Panc1 (cell line): Measurements from ENCODE around the gene ICE2. TPM values are rescaled to one million over a fixed set of nuclear protein-coding genes. Genes with fewer than 3 reads are reported as not detected.

Experiments
- ATAC-seq: fragments of 200-7000 bp; cut with Tn5 transposase; 2 replicates; pipeline ENCODE4 v1.9.1; 2020; ENCODE audit warnings: mild to moderate bottlenecking, moderate library complexity
- BruUV-seq: library from RNA; stranded (reverse); fragments of 400-500 nt; replicated peaks from 2 replicates; lab custom pipeline; 2021; lab: Mats Ljungman, UMichigan
- CTCF ChIA-PET: fragments of 300-600 bp; sonication (Branson Sonifier 250); formaldehyde crosslinking; loops from one replicate; lab custom pipeline; 2022; ENCODE audit warnings: antibody characterized with exemption; lab: Charles Lee
- POLR2A ChIA-PET: fragments of 300-600 bp; sonication (Branson Sonifier 250); formaldehyde crosslinking; loops from one replicate; lab custom pipeline; 2022; ENCODE audit warnings: antibody characterized with exemption; lab: Charles Lee
- DNase-seq: peaks from one replicate; pipeline ENCODE4 v3.0.0-alpha.2; 2010; ENCODE audit warnings: low read depth, low spot score
- H3K27ac ChIP-seq: 2 replicates; pipeline ENCODE4 v1.5.1; 2011; ENCODE audit warnings: mild to moderate bottlenecking, low read length, inconsistent platforms
- H3K27me3 ChIP-seq: fragments of 200-500 bp; sonication (Bioruptor generic); 2 replicates; pipeline ENCODE4 v1.6.0; 2014; ENCODE audit warnings: low read length, inconsistent platforms; ENCODE audit not compliant: control insufficient read depth, insufficient read depth
- H3K36me3 ChIP-seq: fragments of 200-500 bp; sonication (Bioruptor generic); 2 replicates; pipeline ENCODE4 v1.5.1; 2014; ENCODE audit warnings: inconsistent platforms, mild to moderate bottlenecking, low read length, moderate library complexity; ENCODE audit not compliant: control insufficient read depth, insufficient read depth
- H3K4me1 ChIP-seq: 2 replicates; pipeline ENCODE4 v1.5.1; 2011; ENCODE audit warnings: inconsistent platforms, mild to moderate bottlenecking, low read length, moderate library complexity; ENCODE audit not compliant: control insufficient read depth, insufficient read depth
- H3K4me3 ChIP-seq, 2 experiments: 2 replicates each; pipeline ENCODE4 v1.5.1; 2011 to 2012; ENCODE audit warnings: low read depth in 2 of 2, low read length in 2 of 2, mild to moderate bottlenecking in 2 of 2, inconsistent platforms in 1 of 2, moderate library complexity in 1 of 2
- H3K9me3 ChIP-seq: fragments of 200-500 bp; sonication (Bioruptor generic); 2 replicates; pipeline ENCODE4 v1.5.1; 2014; ENCODE audit warnings: low read depth, mild to moderate bottlenecking, inconsistent platforms, low read length, moderate library complexity; ENCODE audit not compliant: control insufficient read depth, insufficient read depth
- POLR2AphosphoS5 ChIP-seq: IDR thresholded peaks from 2 replicates; pipeline ENCODE4 v1.6.1; 2012; ENCODE audit warnings: mild to moderate bottlenecking, low read depth, low read length, moderate library complexity
- SIN3A ChIP-seq: IDR thresholded peaks from 2 replicates; pipeline ENCODE4 v1.6.1; 2012; ENCODE audit warnings: low read depth, mild to moderate bottlenecking, low read length, moderate library complexity, borderline replicate concordance; ENCODE audit not compliant: insufficient read depth
- TCF7L2 ChIP-seq: IDR thresholded peaks from 2 replicates; pipeline ENCODE4 v1.6.1; 2011; ENCODE audit warnings: mild to moderate bottlenecking, low read depth, low read length, inconsistent platforms
- in situ Hi-C: cut with HindIII; loops from 2 replicates; pipeline ENCODE4 v1.10.0; 2016; ENCODE audit warnings: low sequenced_read_pairs, low pct_unique_long_range_greater_than_20kb
- intact Hi-C: fragments of 100-400 bp; cut with micrococcal nuclease; formaldehyde crosslinking; loops from one replicate; pipeline ENCODE4 v1.10.0; 2022; ENCODE audit not compliant: unreplicated experiment
- total RNA-seq: library from RNA; stranded (reverse); gene quantifications from one replicate; pipeline ENCODE4 v1.2.1, GENCODE V29; 2021; ENCODE audit not compliant: unreplicated experiment
- TF ChIP-seq, protein P1 (sequence below), 2 experiments: IDR thresholded peaks; 2 replicates each; pipeline ENCODE4 v1.6.1; 2011 to 2012; ENCODE audit warnings: low read depth in 2 of 2, control low read depth in 1 of 2, low read length in 1 of 2, mild to moderate bottlenecking in 1 of 2, moderate library complexity in 1 of 2; ENCODE audit not compliant: insufficient read depth in 1 of 2
- TF ChIP-seq, protein P2 (sequence below): fragments of 450-650 bp; IDR thresholded peaks from 2 replicates; pipeline ENCODE4 v1.5.1; 2017; ENCODE audit warnings: mild to moderate bottlenecking

ICE2 gene
- total RNA-seq, 1 experiment from 2014 or later = 66.2 TPM

DNA sequence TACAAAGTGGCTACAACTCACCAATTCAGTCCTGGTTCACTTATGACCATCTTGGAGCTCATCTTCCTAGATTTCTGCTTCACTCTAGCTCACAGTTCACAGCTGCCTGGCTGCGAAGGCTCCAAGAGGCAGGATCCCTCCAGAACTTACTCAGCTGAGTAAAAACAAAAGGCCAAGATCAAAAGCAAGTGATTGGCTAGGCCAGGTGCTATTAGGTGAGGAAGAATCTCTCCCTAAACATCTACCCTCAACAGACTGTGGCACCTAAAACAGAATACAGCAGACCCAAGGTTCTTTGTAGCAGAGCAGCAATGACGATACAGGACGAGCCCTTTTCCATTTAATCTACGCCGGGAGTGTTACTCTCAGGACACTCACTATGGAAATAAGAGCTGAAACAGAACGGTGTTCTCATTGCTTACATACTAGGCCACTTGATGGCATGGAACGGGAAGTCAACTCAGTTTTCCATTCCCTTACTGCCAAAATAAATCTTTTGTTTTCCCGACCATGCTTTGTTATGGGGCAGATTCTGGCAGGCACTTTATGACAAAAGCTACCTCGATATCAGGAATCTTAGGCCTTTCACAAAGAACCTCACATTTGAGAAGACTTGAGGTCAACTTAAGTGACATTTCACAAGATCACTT is 901 bp downstream of the ICE2 start:
- Histone ChIP-seq H3K4me1 (peaks cover 30% of the 10 kb centered on the region), H3K4me3 (peak overlapping the region; percentile 94 to 97), H3K27me3 (no peaks in the 10 kb centered on the region), H3K36me3 (peaks cover 16% of the 10 kb centered on the region), H3K9me3 (no peaks in the 10 kb centered on the region), H3K27ac (peak overlapping the region; percentile 99)
- intact Hi-C loops (no loop called here), in situ Hi-C loops (no loop called here)
- ATAC-seq (peak; percentile 27; the same call in 1 of the 2 replicates), DNase-seq (no peak)
- TF ChIP-seq POLR2AphosphoS5 = no peak
- TF ChIP-seq, protein P1, sequence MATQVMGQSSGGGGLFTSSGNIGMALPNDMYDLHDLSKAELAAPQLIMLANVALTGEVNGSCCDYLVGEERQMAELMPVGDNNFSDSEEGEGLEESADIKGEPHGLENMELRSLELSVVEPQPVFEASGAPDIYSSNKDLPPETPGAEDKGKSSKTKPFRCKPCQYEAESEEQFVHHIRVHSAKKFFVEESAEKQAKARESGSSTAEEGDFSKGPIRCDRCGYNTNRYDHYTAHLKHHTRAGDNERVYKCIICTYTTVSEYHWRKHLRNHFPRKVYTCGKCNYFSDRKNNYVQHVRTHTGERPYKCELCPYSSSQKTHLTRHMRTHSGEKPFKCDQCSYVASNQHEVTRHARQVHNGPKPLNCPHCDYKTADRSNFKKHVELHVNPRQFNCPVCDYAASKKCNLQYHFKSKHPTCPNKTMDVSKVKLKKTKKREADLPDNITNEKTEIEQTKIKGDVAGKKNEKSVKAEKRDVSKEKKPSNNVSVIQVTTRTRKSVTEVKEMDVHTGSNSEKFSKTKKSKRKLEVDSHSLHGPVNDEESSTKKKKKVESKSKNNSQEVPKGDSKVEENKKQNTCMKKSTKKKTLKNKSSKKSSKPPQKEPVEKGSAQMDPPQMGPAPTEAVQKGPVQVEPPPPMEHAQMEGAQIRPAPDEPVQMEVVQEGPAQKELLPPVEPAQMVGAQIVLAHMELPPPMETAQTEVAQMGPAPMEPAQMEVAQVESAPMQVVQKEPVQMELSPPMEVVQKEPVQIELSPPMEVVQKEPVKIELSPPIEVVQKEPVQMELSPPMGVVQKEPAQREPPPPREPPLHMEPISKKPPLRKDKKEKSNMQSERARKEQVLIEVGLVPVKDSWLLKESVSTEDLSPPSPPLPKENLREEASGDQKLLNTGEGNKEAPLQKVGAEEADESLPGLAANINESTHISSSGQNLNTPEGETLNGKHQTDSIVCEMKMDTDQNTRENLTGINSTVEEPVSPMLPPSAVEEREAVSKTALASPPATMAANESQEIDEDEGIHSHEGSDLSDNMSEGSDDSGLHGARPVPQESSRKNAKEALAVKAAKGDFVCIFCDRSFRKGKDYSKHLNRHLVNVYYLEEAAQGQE (IDR thresholded peaks at IDR 0.05; ENCODE audit: insufficient read depth in 1 of 2, low read depth in 2 of 2, low read length in 1 of 2) = no peak
- TF ChIP-seq SIN3A = no peak
- TF ChIP-seq TCF7L2 = no peak
- TF ChIP-seq, protein P2, sequence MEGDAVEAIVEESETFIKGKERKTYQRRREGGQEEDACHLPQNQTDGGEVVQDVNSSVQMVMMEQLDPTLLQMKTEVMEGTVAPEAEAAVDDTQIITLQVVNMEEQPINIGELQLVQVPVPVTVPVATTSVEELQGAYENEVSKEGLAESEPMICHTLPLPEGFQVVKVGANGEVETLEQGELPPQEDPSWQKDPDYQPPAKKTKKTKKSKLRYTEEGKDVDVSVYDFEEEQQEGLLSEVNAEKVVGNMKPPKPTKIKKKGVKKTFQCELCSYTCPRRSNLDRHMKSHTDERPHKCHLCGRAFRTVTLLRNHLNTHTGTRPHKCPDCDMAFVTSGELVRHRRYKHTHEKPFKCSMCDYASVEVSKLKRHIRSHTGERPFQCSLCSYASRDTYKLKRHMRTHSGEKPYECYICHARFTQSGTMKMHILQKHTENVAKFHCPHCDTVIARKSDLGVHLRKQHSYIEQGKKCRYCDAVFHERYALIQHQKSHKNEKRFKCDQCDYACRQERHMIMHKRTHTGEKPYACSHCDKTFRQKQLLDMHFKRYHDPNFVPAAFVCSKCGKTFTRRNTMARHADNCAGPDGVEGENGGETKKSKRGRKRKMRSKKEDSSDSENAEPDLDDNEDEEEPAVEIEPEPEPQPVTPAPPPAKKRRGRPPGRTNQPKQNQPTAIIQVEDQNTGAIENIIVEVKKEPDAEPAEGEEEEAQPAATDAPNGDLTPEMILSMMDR = no peak
- ChIA-PET POLR2A (no interaction called here), CTCF (no interaction called here)
- BruUV-seq = TSS peak; percentile 72

DNA sequence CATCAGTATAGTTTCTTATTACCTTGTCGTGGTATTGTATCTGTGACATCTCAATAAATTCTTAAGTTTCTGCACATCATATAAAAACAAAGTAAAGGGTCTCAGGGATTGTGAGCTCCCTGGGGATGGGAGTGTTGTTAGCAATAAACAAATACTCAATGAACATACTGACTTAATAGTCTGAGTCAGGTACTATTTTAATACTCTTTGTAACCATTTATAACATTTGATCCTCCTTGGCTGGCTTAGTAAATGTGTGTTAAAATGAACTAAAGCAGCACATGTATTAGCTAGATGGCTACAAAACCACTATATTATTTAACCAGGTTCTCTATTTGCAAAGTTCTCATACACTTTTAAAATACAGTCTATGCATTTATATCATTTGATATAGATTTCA is 1.8 kb downstream of the ICE2 start:
- H3K27me3 ChIP-seq = no peaks in the 10 kb centered on the region
- peaks cover 30% of the 10 kb centered on the region for H3K4me1 ChIP-seq
- POLR2A ChIA-PET = no interaction called here
- peak overlapping the region; percentile 99 for H3K27ac ChIP-seq
- in situ Hi-C loops = no loop called here
- intact Hi-C loops = no loop called here
- H3K4me3 ChIP-seq = peak overlapping the region; percentile 17 to 97; a peak in 3 of 4 replicates
- peaks cover 19% of the 10 kb centered on the region for H3K36me3 ChIP-seq
- BruUV-seq = no TSS peak
- no peaks in the 10 kb centered on the region for H3K9me3 ChIP-seq
- CTCF ChIA-PET = no interaction called here
- DNase-seq (no peak), ATAC-seq (no peak)
- TF ChIP-seq TCF7L2 = no peak
- TF ChIP-seq, protein P2 = no peak
